MCF 10A (cell line): ENCODE results near the gene SRRM2. TPM values are rescaled to one million over a fixed set of nuclear protein-coding genes. Genes with fewer than 3 reads are reported as not detected.

ENCODE experiments used
- BruUV-seq: library from RNA; stranded (reverse); fragments of 400-500 nt; replicated peaks from 2 replicates; lab custom pipeline; 2021; lab: Mats Ljungman, UMichigan
- CTCF ChIA-PET: fragments of 300-600 bp; sonication (Branson Sonifier 250); formaldehyde crosslinking; extraction: SDS; loops from one replicate; lab custom pipeline; 2021; ENCODE audit warnings: antibody characterized with exemption, inconsistent platforms; lab: Yijun Ruan, JAX
- POLR2A ChIA-PET: fragments of 300-600, 350-650 bp; sonication (Branson Sonifier 250); formaldehyde crosslinking; extraction: SDS; loops from one replicate; lab custom pipeline; 2020; ENCODE audit warnings: antibody characterized with exemption, inconsistent platforms; lab: Yijun Ruan, JAX
- DNase-seq: peaks from one replicate; pipeline ENCODE4 v3.0.0-alpha.2; 2018; ENCODE audit not compliant: unreplicated experiment
- H3K27ac Mint-ChIP-seq: one replicate; pipeline ENCODE4 v1.8.0; 2022; ENCODE audit warnings: mild to moderate bottlenecking, low read depth, mixed read lengths; ENCODE audit not compliant: unreplicated experiment
- H3K27me3 Mint-ChIP-seq: one replicate; pipeline ENCODE4 v1.8.0; 2022; ENCODE audit warnings: mixed read lengths; ENCODE audit not compliant: insufficient read depth, unreplicated experiment
- H3K36me3 Mint-ChIP-seq: one replicate; pipeline ENCODE4 v1.8.0; 2022; ENCODE audit warnings: mild to moderate bottlenecking, moderate library complexity, mixed read lengths; ENCODE audit not compliant: insufficient read depth, unreplicated experiment
- H3K4me1 Mint-ChIP-seq: one replicate; pipeline ENCODE4 v1.8.0; 2022; ENCODE audit warnings: mixed read lengths; ENCODE audit not compliant: insufficient read depth, unreplicated experiment
- H3K4me3 Mint-ChIP-seq: one replicate; pipeline ENCODE4 v1.8.0; 2022; ENCODE audit warnings: mild to moderate bottlenecking, moderate library complexity, mixed read lengths; ENCODE audit not compliant: unreplicated experiment
- H3K9me3 Mint-ChIP-seq: one replicate; pipeline ENCODE4 v1.8.0; 2022; ENCODE audit warnings: mixed read lengths; ENCODE audit not compliant: unreplicated experiment
- CTCF ChIP-seq: fragments of 200-600 bp; IDR thresholded peaks from one replicate; pipeline ENCODE4 v1.8.0; 2022; ENCODE audit warnings: antibody characterized with exemption, mild to moderate bottlenecking; ENCODE audit not compliant: unreplicated experiment
- intact Hi-C: fragments of 100-400 bp; cut with micrococcal nuclease; formaldehyde crosslinking; loops from 2 replicates; pipeline ENCODE4 v1.14.1; 2022
- total RNA-seq: library from RNA; stranded (reverse); gene quantifications from 2 replicates; pipeline ENCODE4 v1.2.3, GENCODE V29; 2022

SRRM2 gene
- total RNA-seq, 1 experiment from 2014 or later: 779 TPM

- Mint-ChIP-seq H3K9me3 (no peaks in the 10 kb centered on the region), H3K36me3 (peaks cover 100% of the 10 kb centered on the region), H3K4me1 (peaks cover 26% of the 10 kb centered on the region), H3K27me3 (no peaks in the 10 kb centered on the region), H3K4me3 (no peak overlapping the region), H3K27ac (no peak overlapping the region)
- BruUV-seq: no TSS peak
- no peak for DNase-seq
- POLR2A ChIA-PET: interaction anchor here (1.0 to 3.5 kb wide), 3 partner anchors 9 to 15 kb away, joined by 3 to 23 read pairs (median 5); partner anchors contain the start of gene SRRM2
- intact Hi-C loops: no loop called here
- CTCF ChIA-PET: no interaction called here
- TF ChIP-seq CTCF: no peak
These were observed 10.3 kb downstream of the SRRM2 start for GRCh38 chr16:2762711-2763110.

GRCh38 chr16:2763173-2763572 is 10.7 kb downstream of the SRRM2 start:
- intact Hi-C loops: no loop called here
- peaks cover 100% of the 10 kb centered on the region for H3K36me3 Mint-ChIP-seq
- POLR2A ChIA-PET: interaction anchor here (0.9 to 3.5 kb wide), 3 partner anchors 9 to 105 kb away, joined by 3 to 23 read pairs (median 6); partner anchors contain the start of gene SRRM2
- CTCF ChIA-PET: no interaction called here
- H3K9me3 Mint-ChIP-seq: no peaks in the 10 kb centered on the region
- H3K4me3 Mint-ChIP-seq: no peak overlapping the region
- H3K27me3 Mint-ChIP-seq: no peaks in the 10 kb centered on the region
- BruUV-seq: no TSS peak
- TF ChIP-seq CTCF: no peak
- H3K27ac Mint-ChIP-seq: no peak overlapping the region
- peaks cover 26% of the 10 kb centered on the region for H3K4me1 Mint-ChIP-seq
- no peak for DNase-seq

GRCh38 chr16:2764718-2765117 is 12.3 kb downstream of the SRRM2 start:
- TF ChIP-seq CTCF: no peak
- Mint-ChIP-seq H3K4me1 (peaks cover 31% of the 10 kb centered on the region), H3K36me3 (peaks cover 100% of the 10 kb centered on the region), H3K27ac (no peak overlapping the region), H3K27me3 (no peaks in the 10 kb centered on the region), H3K4me3 (no peak overlapping the region), H3K9me3 (no peaks in the 10 kb centered on the region)
- BruUV-seq: no TSS peak
- intact Hi-C loops: no loop called here
- POLR2A ChIA-PET: interaction anchor here (1.3 to 3.5 kb wide), 3 partner anchors 9 to 104 kb away, joined by 3 to 23 read pairs (median 6); partner anchors contain the start of gene SRRM2
- no peak for DNase-seq
- CTCF ChIA-PET: interaction anchor here (0.5 kb wide), 1 partner anchor 245 kb away, joined by 3 read pairs; no protein-coding TSS in a partner anchor

GRCh38 chr16:2765462-2766404 is 13.3 kb downstream of the SRRM2 start:
- ChIA-PET CTCF (interaction anchor here (0.9 kb wide), 1 partner anchor 12 kb away, joined by 4 read pairs; no protein-coding TSS in a partner anchor), POLR2A (interaction anchor here (1.0 to 5.3 kb wide), 6 partner anchors 8 to 146 kb away, joined by 3 to 190 read pairs (median 14); partner anchors contain the start of genes ELOB, FLYWCH1 and SRRM2)
- intact Hi-C loops: no loop called here
- Mint-ChIP-seq H3K4me3 (no peak overlapping the region), H3K36me3 (peaks cover 100% of the 10 kb centered on the region), H3K27ac (no peak overlapping the region), H3K4me1 (peaks cover 35% of the 10 kb centered on the region), H3K9me3 (no peaks in the 10 kb centered on the region), H3K27me3 (no peaks in the 10 kb centered on the region)
- BruUV-seq: no TSS peak
- DNase-seq: no peak
- TF ChIP-seq CTCF: no peak
